NT2/D1 (cell line): ENCODE data around the gene PSMB1.
"Not testable (repeated sequence)": the region's sequence is repeated elsewhere in the genome, so short reads cannot be mapped to it uniquely, and the experiment has no call there.

Experiments used
- SUZ12 ChIP-seq: IDR thresholded peaks from 2 replicates; pipeline ENCODE4 v1.6.1; 2011; ENCODE audit not compliant: insufficient read length, insufficient read depth; ENCODE audit errors: extremely low read depth
- YY1 ChIP-seq: IDR thresholded peaks from 2 replicates; pipeline ENCODE4 v1.6.1; 2011; ENCODE audit not compliant: insufficient read length, insufficient read depth
- ZNF274 ChIP-seq: IDR thresholded peaks from 2 replicates; pipeline ENCODE4 v1.6.1; 2011; ENCODE audit warnings: mild to moderate bottlenecking, low read depth, low read length

- TF ChIP-seq YY1, ZNF274, SUZ12: not testable (repeated sequence)
Observed at GRCh38 chr6:170508892-170509722, 44.0 kb downstream of the PSMB1 start.
